ENCODE measurements around the gene FXYD4. TPM values are rescaled to one million over a fixed set of nuclear protein-coding genes. Genes with fewer than 3 reads are reported as not detected.
"Not testable (repeated sequence)": the region's sequence is repeated elsewhere in the genome, so short reads cannot be mapped to it uniquely, and the experiment has no call there.

Gene FXYD4
- total RNA-seq, 4 donors from 2014 or later, result not detected

GRCh38 chr10:43336061-43336460 lies 35.4 kb upstream of the FXYD4 start:
- Histone ChIP-seq H3K4me3 (no peak overlapping the region), H3K4me1 (no peaks in the 10 kb centered on the region), H3K9me3 (no peaks in the 10 kb centered on the region), H3K36me3 (no peaks in the 10 kb centered on the region), H3K27me3 (peaks cover 52% of the 10 kb centered on the region), H3K27ac (no peak overlapping the region)
- ATAC-seq, result no peak
- WGBS, 2 donors (ENCODE audit: low coverage in 1 of 2), result 100% methylated on average over 1 of the region's 3 CpGs; no CpG with 5 or more reads in 1 of the 2 donors
- TF ChIP-seq POLR2A (IDR thresholded peaks at IDR 0.05) (no peak), CTCF (IDR thresholded peaks at IDR 0.05) (no peak), EP300 (IDR thresholded peaks at IDR 0.05) (no peak), POLR2AphosphoS5 (IDR thresholded peaks at IDR 0.05) (no peak)

GRCh38 chr10:43336641-43337318 lies 34.7 kb upstream of the FXYD4 start:
- Histone ChIP-seq H3K27me3 (peaks cover 54% of the 10 kb centered on the region), H3K27ac (no peak overlapping the region), H3K4me1 (no peaks in the 10 kb centered on the region), H3K36me3 (no peaks in the 10 kb centered on the region), H3K9me3 (no peaks in the 10 kb centered on the region), H3K4me3 (no peak overlapping the region)
- no peak for ATAC-seq
- 81 to 93% methylated on average over 4 to 7 of the region's 9 CpGs for WGBS, 2 donors (ENCODE audit: low coverage in 1 of 2)
- TF ChIP-seq EP300 (IDR thresholded peaks at IDR 0.05) (no peak), CTCF (IDR thresholded peaks at IDR 0.05) (no peak), POLR2AphosphoS5 (IDR thresholded peaks at IDR 0.05) (no peak)

GRCh38 chr10:43337536-43337935 lies 33.9 kb upstream of the FXYD4 start:
- not testable (repeated sequence) for ATAC-seq
- 31 to 41% methylated on average over 6 of the region's 9 CpGs for WGBS, 2 donors (ENCODE audit: low coverage in 1 of 2)

GRCh38 chr10:43338117-43338516 lies 33.3 kb upstream of the FXYD4 start:
- Histone ChIP-seq H3K36me3 (no peaks in the 10 kb centered on the region), H3K9me3 (no peaks in the 10 kb centered on the region), H3K4me1 (no peaks in the 10 kb centered on the region), H3K27me3 (peaks cover 60% of the 10 kb centered on the region), H3K4me3 (no peak overlapping the region), H3K27ac (no peak overlapping the region)
- WGBS, 2 donors (ENCODE audit: low coverage in 1 of 2), result 75% methylated on average over 8 of the region's 12 CpGs; no CpG with 5 or more reads in 1 of the 2 donors
- TF ChIP-seq POLR2A (IDR thresholded peaks at IDR 0.05) (no peak), EP300 (IDR thresholded peaks at IDR 0.05) (no peak), CTCF (IDR thresholded peaks at IDR 0.05) (no peak), POLR2AphosphoS5 (IDR thresholded peaks at IDR 0.05) (no peak)
- ATAC-seq, result no peak

More at GRCh38 chr10:43337536-43337935, 33.9 kb upstream of the FXYD4 start:
- not testable (repeated sequence) for H3K4me3 ChIP-seq, H3K4me1 ChIP-seq, H3K9me3 ChIP-seq, H3K27ac ChIP-seq, H3K36me3 ChIP-seq
- peaks cover 59% of the 10 kb centered on the region for H3K27me3 ChIP-seq

GRCh38 chr10:43339136-43339535 lies 32.3 kb upstream of the FXYD4 start:
- H3K36me3 ChIP-seq, result no peaks in the 10 kb centered on the region
- no peak for TF ChIP-seq EP300 (IDR thresholded peaks at IDR 0.05)
- no peak for TF ChIP-seq POLR2A (IDR thresholded peaks at IDR 0.05)
- no peak for TF ChIP-seq CTCF (IDR thresholded peaks at IDR 0.05)
- no peak for TF ChIP-seq POLR2AphosphoS5 (IDR thresholded peaks at IDR 0.05)
- no peak overlapping the region for H3K4me3 ChIP-seq
- peaks cover 56% of the 10 kb centered on the region for H3K27me3 ChIP-seq
- no peaks in the 10 kb centered on the region for H3K4me1 ChIP-seq
- no peaks in the 10 kb centered on the region for H3K9me3 ChIP-seq
- WGBS, 2 donors (ENCODE audit: low coverage in 1 of 2), result 20 to 60% methylated on average over 1 of the region's 11 CpGs
- no peak overlapping the region for H3K27ac ChIP-seq
- no peak for ATAC-seq
